HEK293 (cell line): ENCODE results near the gene KRTAP1-1.

Experiments
- CTCF ChIA-PET: fragments of 350-600 bp; formaldehyde crosslinking; extraction: SDS; loops from one replicate; lab custom pipeline; 2021; ENCODE audit warnings: antibody characterized with exemption; lab: Yijun Ruan, JAX
- POLR2A ChIA-PET: fragments of 300-600 bp; formaldehyde crosslinking; extraction: SDS; loops from one replicate; lab custom pipeline; 2020; ENCODE audit warnings: antibody characterized with exemption, inconsistent platforms; lab: Yijun Ruan, JAX
- H3K27ac ChIP-seq: fragments of 200-500 bp; sonication (Bioruptor generic); 2 replicates; pipeline ENCODE4 v1.5.1; 2014; ENCODE audit warnings: low read depth, low read length, control low read depth, inconsistent platforms; ENCODE audit errors: extremely low read depth
- H3K36me3 ChIP-seq, 2 experiments: fragments of 200-500 bp in 1 of 2; sonication (Bioruptor generic) in 1 of 2; 1 replicate in 1 of 2; 2 replicates in 1 of 2; pipeline ENCODE4 v1.5.1; 2014 to 2017; ENCODE audit warnings: inconsistent platforms in 2 of 2, low read length in 2 of 2; ENCODE audit not compliant: control insufficient read depth in 2 of 2, insufficient read depth in 1 of 2
- H3K4me1 ChIP-seq: fragments of 200-500 bp; sonication (Bioruptor generic); 2 replicates; pipeline ENCODE4 v1.5.1; 2014; ENCODE audit warnings: mild to moderate bottlenecking, low read length, inconsistent platforms; ENCODE audit not compliant: control insufficient read depth, insufficient read depth
- H3K4me3 ChIP-seq: 2 replicates; pipeline ENCODE4 v1.5.1; 2011; ENCODE audit warnings: low read depth, mild to moderate bottlenecking, control low read depth, low read length, moderate library complexity
- H3K9me3 ChIP-seq: fragments of 200-500 bp; sonication (Bioruptor generic); 2 replicates; pipeline ENCODE4 v1.5.1; 2014; ENCODE audit warnings: low read depth, low read length, inconsistent platforms; ENCODE audit not compliant: control insufficient read depth, insufficient read depth
- BCL11A ChIP-seq: fragments of 450-650 bp; formaldehyde crosslinking; IDR thresholded peaks from 2 replicates; pipeline ENCODE4 v1.5.1; 2016; ENCODE audit warnings: low read depth, missing biosample characterization, missing genetic modification characterization
- BCL6B ChIP-seq: fragments of 450-650 bp; formaldehyde crosslinking; IDR thresholded peaks from 2 replicates; pipeline ENCODE4 v1.5.1; 2017; ENCODE audit warnings: missing biosample characterization, missing genetic modification characterization
- PRDM10 ChIP-seq: fragments of 450-650 bp; formaldehyde crosslinking; IDR thresholded peaks from 2 replicates; pipeline ENCODE4 v1.5.1; 2016; ENCODE audit warnings: missing biosample characterization, missing genetic modification characterization
- RBAK ChIP-seq: fragments of 450-650 bp; formaldehyde crosslinking; IDR thresholded peaks from 2 replicates; pipeline ENCODE4 v1.5.1; 2016; ENCODE audit warnings: missing biosample characterization, missing genetic modification characterization
- ZBTB17 ChIP-seq: fragments of 450-650 bp; formaldehyde crosslinking; IDR thresholded peaks from 2 replicates; pipeline ENCODE4 v1.5.1; 2016; ENCODE audit warnings: missing biosample characterization, missing genetic modification characterization
- ZBTB21 ChIP-seq: fragments of 450-650 bp; formaldehyde crosslinking; IDR thresholded peaks from 2 replicates; pipeline ENCODE4 v1.5.1; 2017; ENCODE audit warnings: missing biosample characterization, missing genetic modification characterization
- ZNF114 ChIP-seq: fragments of 450-650 bp; formaldehyde crosslinking; IDR thresholded peaks from 2 replicates; pipeline ENCODE4 v1.5.0; 2017; ENCODE audit warnings: missing biosample characterization, missing genetic modification characterization
- ZNF138 ChIP-seq: fragments of 450-650 bp; formaldehyde crosslinking; IDR thresholded peaks from 2 replicates; pipeline ENCODE4 v1.5.1; 2016; ENCODE audit warnings: missing biosample characterization, missing genetic modification characterization, borderline replicate concordance
- ZNF157 ChIP-seq: fragments of 450-650 bp; formaldehyde crosslinking; IDR thresholded peaks from 2 replicates; pipeline ENCODE4 v1.5.1; 2016; ENCODE audit warnings: missing biosample characterization, missing genetic modification characterization
- ZNF585B ChIP-seq: fragments of 450-650 bp; formaldehyde crosslinking; IDR thresholded peaks from 2 replicates; pipeline ENCODE4 v1.5.1; 2016; ENCODE audit warnings: missing biosample characterization, missing genetic modification characterization
- ZNF692 ChIP-seq: fragments of 450-650 bp; formaldehyde crosslinking; IDR thresholded peaks from 2 replicates; pipeline ENCODE4 v1.5.1; 2016; ENCODE audit warnings: missing biosample characterization, missing genetic modification characterization
- ZNF704 ChIP-seq: fragments of 450-650 bp; formaldehyde crosslinking; IDR thresholded peaks from 2 replicates; pipeline ENCODE4 v1.5.1; 2016; ENCODE audit warnings: missing biosample characterization, missing genetic modification characterization

Gene KRTAP1-1

GRCh38 chr17:41024697-41025096 is 16.6 kb downstream of the KRTAP1-1 start:
- Histone ChIP-seq H3K4me1 (no peaks in the 10 kb centered on the region), H3K36me3 (no peaks in the 10 kb centered on the region), H3K4me3 (no peak overlapping the region), H3K27ac (no peak overlapping the region), H3K9me3 (no peaks in the 10 kb centered on the region)
- TF ChIP-seq PRDM10 (tag by site-specific recombination): no peak
- no peak for TF ChIP-seq BCL11A (tag by site-specific recombination)
- TF ChIP-seq ZNF114 (tag by site-specific recombination): no peak
- TF ChIP-seq ZNF704 (tag by site-specific recombination): no peak
- no peak for TF ChIP-seq ZNF585B (tag by site-specific recombination)
- TF ChIP-seq ZNF157: no peak
- no peak for TF ChIP-seq BCL6B (tag by site-specific recombination)
- no peak for TF ChIP-seq ZBTB21 (tag by site-specific recombination)
- TF ChIP-seq RBAK (tag by site-specific recombination): no peak
- no peak for TF ChIP-seq ZNF138 (tag by site-specific recombination)
- ChIA-PET POLR2A (no interaction called here), CTCF (interaction anchor here (1.0 kb wide), 1 partner anchor 524 kb away, joined by 5 read pairs; no protein-coding TSS in a partner anchor)

- CTCF ChIA-PET: interaction anchor here (0.6 to 1.4 kb wide), 2 partner anchors 55 to 177 kb away, joined by 3 to 5 read pairs; no protein-coding TSS in a partner anchor
- POLR2A ChIA-PET: no interaction called here
- H3K9me3 ChIP-seq: no peaks in the 10 kb centered on the region
Measured at GRCh38 chr17:41020336-41020735, 20.9 kb downstream of the KRTAP1-1 start.

GRCh38 chr17:41019415-41019814 is 21.8 kb downstream of the KRTAP1-1 start:
- no peaks in the 10 kb centered on the region for H3K4me1 ChIP-seq
- no peak overlapping the region for H3K27ac ChIP-seq
- no peak for TF ChIP-seq ZNF692 (tag by site-specific recombination)
- H3K36me3 ChIP-seq: no peaks in the 10 kb centered on the region
- ChIA-PET CTCF (interaction anchor here (0.6 to 1.4 kb wide), 3 partner anchors 54 to 569 kb away, joined by 3 to 4 read pairs (median 3); no protein-coding TSS in a partner anchor), POLR2A (no interaction called here)
- H3K4me3 ChIP-seq: no peak overlapping the region
- no peaks in the 10 kb centered on the region for H3K9me3 ChIP-seq

More at GRCh38 chr17:41020336-41020735, 20.9 kb downstream of the KRTAP1-1 start:
- H3K4me1 ChIP-seq: no peaks in the 10 kb centered on the region
- TF ChIP-seq ZBTB17 (tag by site-specific recombination): no peak
- TF ChIP-seq ZNF157: peak; percentile 74
- TF ChIP-seq, all 188 proteins: peak for 1
- no peak overlapping the region for H3K4me3 ChIP-seq
- H3K27ac ChIP-seq: no peak overlapping the region
- H3K36me3 ChIP-seq: no peaks in the 10 kb centered on the region
